H1 (cell line): ENCODE data around the gene PDGFA. TPM values are rescaled to one million over a fixed set of nuclear protein-coding genes. Genes with fewer than 3 reads are reported as not detected.
A peak's percentile ranks its signal among the peaks of the same experiment; 100 is the strongest.

Source experiments
- CTCF ChIA-PET: fragments of 300-600 bp; sonication (Branson Sonifier 250); formaldehyde crosslinking; loops from one replicate; lab custom pipeline; 2021; ENCODE audit not compliant: partially characterized antibody; lab: Charles Lee
- POLR2A ChIA-PET: fragments of 300-600 bp; sonication (Branson Sonifier 250); formaldehyde crosslinking; loops from one replicate; lab custom pipeline; 2021; ENCODE audit warnings: inconsistent platforms; ENCODE audit not compliant: partially characterized antibody; lab: Charles Lee
- DNase-seq, 2 experiments: peaks; one replicate each; pipeline versions ENCODE4 v3.0.0 to v3.0.0-alpha.2; 2010 to 2022; ENCODE audit warnings: low spot score in 2 of 2, low read depth in 1 of 2, mixed read lengths in 1 of 2
- FAIRE-seq: peaks from 2 replicates; lab custom pipeline; 2011; peaks lifted over from hg19 to GRCh38; lab: Jason Lieb, UNC
- H2AFZ ChIP-seq: 2 replicates; pipeline ENCODE4 v1.8.1; 2012; ENCODE audit warnings: low read length, inconsistent platforms
- H2AK5ac ChIP-seq: 2 replicates; pipeline ENCODE4 v1.6.1; 2013; ENCODE audit warnings: low read depth, low read length
- H2BK120ac ChIP-seq: replicated peaks from 2 replicates; pipeline ENCODE3; 2013; ENCODE audit warnings: low read depth, low read length, inconsistent platforms
- H2BK12ac ChIP-seq: 2 replicates; pipeline ENCODE4 v1.6.1; 2013; ENCODE audit warnings: low read depth, low read length
- H2BK15ac ChIP-seq: 2 replicates; pipeline ENCODE4 v1.6.1; 2013; ENCODE audit warnings: low read length
- H2BK20ac ChIP-seq: 2 replicates; pipeline ENCODE4 v1.6.1; 2013; ENCODE audit warnings: low read length
- H2BK5ac ChIP-seq: 2 replicates; pipeline ENCODE4 v1.6.1; 2013; ENCODE audit warnings: low read depth, low read length
- H3K14ac ChIP-seq: 2 replicates; pipeline ENCODE4 v1.6.1; 2013; ENCODE audit warnings: inconsistent platforms; ENCODE audit not compliant: insufficient read length
- H3K18ac ChIP-seq: 2 replicates; pipeline ENCODE4 v1.6.1; 2013; ENCODE audit warnings: low read length; ENCODE audit errors: extremely low read depth
- H3K23ac ChIP-seq: 2 replicates; pipeline ENCODE4 v1.6.1; 2013; ENCODE audit warnings: inconsistent platforms; ENCODE audit not compliant: insufficient read length
- H3K23me2 ChIP-seq: 2 replicates; pipeline ENCODE4 v1.6.1; 2013; ENCODE audit warnings: low read depth, low read length
- H3K27ac ChIP-seq: 2 replicates; pipeline ENCODE4 v1.6.1; 2011; ENCODE audit warnings: low read depth, low read length, inconsistent platforms
- H3K27me3 ChIP-seq, 4 experiments: replicated peaks in 1 of 4; 1 replicate in 1 of 4; 2 replicates in 3 of 4; pipeline versions ENCODE4 v1.6.1 to v1.8.1; 2011 to 2013; ENCODE audit warnings: low read length in 3 of 4, mild to moderate bottlenecking in 3 of 4, inconsistent platforms in 2 of 4, mixed read lengths in 2 of 4, moderate library complexity in 1 of 4; ENCODE audit not compliant: control insufficient read depth in 3 of 4, insufficient read depth in 3 of 4; ENCODE audit errors: extremely low read depth in 1 of 4
- H3K36me3 ChIP-seq, 4 experiments: 2 replicates each; pipeline versions ENCODE4 v1.6.1 to v1.8.1; 2011 to 2013; ENCODE audit warnings: mild to moderate bottlenecking in 4 of 4, low read length in 3 of 4, moderate library complexity in 2 of 4, control low read depth in 1 of 4, inconsistent platforms in 1 of 4; ENCODE audit not compliant: insufficient read depth in 4 of 4, control insufficient read depth in 2 of 4
- H3K4ac ChIP-seq: replicated peaks from 2 replicates; pipeline ENCODE3; 2013; ENCODE audit warnings: low read length, low read depth, mixed read lengths, inconsistent platforms; ENCODE audit not compliant: insufficient read length
- H3K4me1 ChIP-seq, 4 experiments: replicated peaks in 1 of 4; 1 replicate in 1 of 4; 2 replicates in 3 of 4; pipeline versions ENCODE4 v1.6.1 to v1.8.1; 2011 to 2013; ENCODE audit warnings: low read length in 3 of 4, inconsistent platforms in 2 of 4, mixed read lengths in 1 of 4; ENCODE audit not compliant: insufficient read depth in 4 of 4, control insufficient read depth in 3 of 4
- H3K4me2 ChIP-seq, 2 experiments: 2 replicates each; pipeline versions ENCODE4 v1.6.1 to v1.8.1; 2011 to 2013; ENCODE audit warnings: low read depth in 2 of 2, low read length in 2 of 2, control low read depth in 1 of 2, inconsistent platforms in 1 of 2, mild to moderate bottlenecking in 1 of 2; ENCODE audit not compliant: insufficient read depth in 1 of 2
- H3K4me3 ChIP-seq, 4 experiments: fragments of 200-600, 300-600 bp in 1 of 4; sonication (generic), shearing (Covaris generic), sonication (Bioruptor Twin) in 1 of 4; 2 replicates each; pipeline versions ENCODE4 v1.5.1 to v1.8.1; 2011 to 2016; ENCODE audit warnings: low read length in 4 of 4, low read depth in 3 of 4, control low read depth in 2 of 4, inconsistent platforms in 2 of 4, mild to moderate bottlenecking in 2 of 4, mixed read lengths in 1 of 4, moderate library complexity in 1 of 4; ENCODE audit not compliant: insufficient read depth in 2 of 4; ENCODE audit errors: extremely low read depth in 1 of 4
- H3K56ac ChIP-seq: replicated peaks from 2 replicates; pipeline ENCODE3; 2013; ENCODE audit warnings: low read depth, mild to moderate bottlenecking, mixed read lengths, low read length, inconsistent platforms; ENCODE audit not compliant: insufficient read length
- H3K79me1 ChIP-seq: 2 replicates; pipeline ENCODE4 v1.6.1; 2013; ENCODE audit warnings: low read depth, low read length, control low read depth
- H3K79me2 ChIP-seq, 2 experiments: 2 replicates each; pipeline versions ENCODE4 v1.6.1 to v1.8.1; 2012 to 2013; ENCODE audit warnings: low read length in 2 of 2, mild to moderate bottlenecking in 2 of 2, inconsistent platforms in 1 of 2; ENCODE audit not compliant: insufficient read depth in 2 of 2, control insufficient read depth in 1 of 2
- H3K9ac ChIP-seq, 4 experiments: replicated peaks in 1 of 4; 1 replicate in 1 of 4; 2 replicates in 3 of 4; pipeline versions ENCODE4 v1.6.1 to v1.8.1; 2011 to 2013; ENCODE audit warnings: low read depth in 3 of 4, low read length in 3 of 4, control low read depth in 2 of 4, mild to moderate bottlenecking in 2 of 4, moderate library complexity in 2 of 4, inconsistent platforms in 1 of 4; ENCODE audit errors: extremely low read depth in 1 of 4
- H3K9me3 ChIP-seq, 2 experiments: 2 replicates each; pipeline versions ENCODE4 v1.6.1 to v1.8.1; 2012 to 2013; ENCODE audit warnings: mild to moderate bottlenecking in 2 of 2, moderate library complexity in 2 of 2, control low read depth in 1 of 2, inconsistent platforms in 1 of 2, low read depth in 1 of 2, low read length in 1 of 2, mixed read lengths in 1 of 2; ENCODE audit not compliant: insufficient read depth in 2 of 2
- H4K20me1 ChIP-seq, 2 experiments: replicated peaks in 1 of 2; 2 replicates each; pipeline versions ENCODE3 to v1.8.1; 2011 to 2013; ENCODE audit warnings: inconsistent platforms in 2 of 2, low read length in 2 of 2, mild to moderate bottlenecking in 1 of 2; ENCODE audit not compliant: insufficient read depth in 2 of 2, control insufficient read depth in 1 of 2
- H4K5ac ChIP-seq: 2 replicates; pipeline ENCODE4 v1.6.1; 2013; ENCODE audit warnings: low read length, low read depth, mixed read lengths, inconsistent platforms; ENCODE audit not compliant: insufficient read length
- H4K8ac ChIP-seq: 2 replicates; pipeline ENCODE4 v1.8.0; 2013; ENCODE audit warnings: mild to moderate bottlenecking, moderate library complexity, low read length, inconsistent platforms; ENCODE audit not compliant: insufficient read depth; ENCODE audit errors: extremely low read depth
- H4K91ac ChIP-seq: replicated peaks from 2 replicates; pipeline ENCODE3; 2013; ENCODE audit warnings: low read length, mixed read lengths, inconsistent platforms; ENCODE audit not compliant: insufficient read length
- CHD2 ChIP-seq: IDR thresholded peaks from 2 replicates; pipeline ENCODE4 v1.6.1; 2012; ENCODE audit warnings: low read length, improper control_type of control experiment
- CTCF ChIP-seq, 3 experiments: IDR thresholded peaks; 1 replicate in 2 of 3; 2 replicates in 1 of 3; pipeline versions ENCODE4 v1.5.1 to v1.6.1; 2011; ENCODE audit warnings: low read length in 3 of 3, mild to moderate bottlenecking in 3 of 3, inconsistent platforms in 2 of 3, low read depth in 1 of 3, moderate library complexity in 1 of 3; ENCODE audit not compliant: insufficient read depth in 1 of 3; ENCODE audit errors: control extremely low read depth in 1 of 3
- JUND ChIP-seq: IDR thresholded peaks from 2 replicates; pipeline ENCODE4 v1.6.1; 2011; ENCODE audit warnings: mild to moderate bottlenecking, improper control_type of control experiment, low read length
- KDM5A ChIP-seq: fragments of 200-600 bp; IDR thresholded peaks from 2 replicates; pipeline ENCODE4 v1.7.1; 2012; ENCODE audit warnings: mild to moderate bottlenecking, low read length, inconsistent platforms, mixed read lengths
- PHF8 ChIP-seq: fragments of 200-600 bp; sonication (generic); conservative IDR thresholded peaks from 2 replicates; pipeline ENCODE4 v1.7.1; 2012; ENCODE audit warnings: low read depth, mild to moderate bottlenecking, inconsistent platforms, low read length, moderate library complexity
- POU5F1 ChIP-seq: IDR thresholded peaks from 2 replicates; pipeline ENCODE4 v1.6.1; 2011; ENCODE audit warnings: low read depth, mild to moderate bottlenecking, low read length, moderate library complexity
- SAP30 ChIP-seq: fragments of 300-600 bp; sonication (generic); IDR thresholded peaks from 2 replicates; pipeline ENCODE4 v1.7.1; 2012; ENCODE audit warnings: low read length, moderate library complexity, mild to moderate bottlenecking, inconsistent platforms; ENCODE audit not compliant: insufficient read depth, insufficient replicate concordance
- SIN3A ChIP-seq, 2 experiments: IDR thresholded peaks in 1 of 2; conservative IDR thresholded peaks in 1 of 2; 2 replicates each; pipeline ENCODE4 v1.6.1; 2011 to 2012; ENCODE audit warnings: low read length in 2 of 2, improper control_type of control experiment in 1 of 2, low read depth in 1 of 2, mild to moderate bottlenecking in 1 of 2
- TAF7 ChIP-seq: optimal IDR thresholded peaks from 2 replicates; pipeline ENCODE3; 2011; ENCODE audit warnings: low read depth, mild to moderate bottlenecking, inconsistent platforms, low read length, moderate library complexity, borderline replicate concordance
- TCF12 ChIP-seq: IDR thresholded peaks from 2 replicates; pipeline ENCODE4 v1.6.1; 2011; ENCODE audit warnings: low read depth, mild to moderate bottlenecking, low read length
- WGBS, 2 experiments: shearing (Covaris generic) in 1 of 2; methylation state at CpG; one replicate each; pipeline versions ENCODE4 v1.1.6 to v1.1.7; 2013 to 2015; ENCODE audit warnings: low lambda C conversion rate in 2 of 2, mixed read lengths in 2 of 2, inconsistent platforms in 1 of 2, low coverage in 1 of 2, missing lambda C conversion rate in 1 of 2; ENCODE audit not compliant: insufficient replicate concordance in 2 of 2, insufficient coverage in 1 of 2, insufficient read length in 1 of 2; ENCODE audit errors: extremely low coverage in 1 of 2, missing lambda C conversion rate in 1 of 2; 5-methylcytosine and 5-hydroxymethylcytosine counted together
- polyA plus RNA-seq, 7 experiments: library from polyadenylated mRNA; depleted of rRNA in 3 of 7; stranded (reverse) in 5 of 7; unstranded in 2 of 7; fragments of >200 nt in 5 of 7; fragments of 200-250 nt in 2 of 7; gene quantifications; 1 replicate in 5 of 7; 2 replicates in 1 of 7; 4 replicates in 1 of 7; pipeline versions ENCODE4 v1.2.1 to v1.2.3, GENCODE V29; 2011 to 2013; ENCODE audit warnings: missing spikeins in 2 of 7, mixed read lengths in 2 of 7
- total RNA-seq: library from RNA; stranded (reverse); fragmentation: NEBNext Ultra II Directional; extraction: Animal tissue kit (Norgen Biotek cat#: 25700); gene quantifications from 2 replicates; pipeline ENCODE4 v1.2.1, GENCODE V29; 2021

Gene PDGFA
- total and polyA plus RNA-seq, 2 of the 8 experiments (the other 6 are each of a cell fraction or from before 2014, with no cell fraction given), result 21.1 to 43.0 TPM

DNA sequence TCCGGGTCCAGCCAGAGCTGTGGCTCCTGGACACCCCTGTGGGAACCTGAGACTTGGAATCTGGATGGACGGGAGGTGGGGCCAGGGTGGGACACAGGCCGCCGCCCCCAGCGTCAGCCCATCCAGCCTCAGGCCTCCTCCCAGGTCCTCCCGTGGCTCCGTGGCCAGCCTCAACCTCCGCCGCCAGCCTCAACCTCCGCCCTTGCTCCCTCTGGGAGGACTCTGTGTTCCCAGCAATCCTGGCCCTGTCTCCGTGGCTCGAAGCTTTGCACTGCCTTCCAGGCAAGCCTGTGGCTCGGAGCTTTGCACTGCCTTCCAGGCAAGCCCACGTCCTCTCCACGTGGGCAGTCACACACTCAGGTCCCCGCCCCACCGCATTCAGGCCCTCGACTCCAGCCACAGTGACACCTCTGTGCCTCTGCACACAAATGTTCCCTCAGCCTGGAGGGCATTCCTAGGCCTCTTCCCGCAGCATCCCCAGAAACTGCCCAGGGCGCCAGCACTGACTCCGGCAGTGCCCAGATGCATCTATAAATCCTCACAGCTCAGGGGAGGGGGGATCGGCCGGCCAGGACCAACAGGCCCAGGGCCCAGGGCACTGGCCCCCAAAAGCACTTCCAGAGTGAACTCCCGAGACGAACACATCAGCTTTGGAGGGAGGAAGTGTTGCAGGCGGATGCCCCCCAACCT, 44.7 kb upstream of the PDGFA start:
- no peak overlapping the region for H2AK5ac ChIP-seq
- H3K9me3 ChIP-seq, result peaks cover 0 to 3% of the 10 kb centered on the region in 2 experiments; a peak in 1 of 4 replicates
- no peak overlapping the region for H4K91ac ChIP-seq
- H3K14ac ChIP-seq, result no peak overlapping the region
- H2AFZ ChIP-seq, result no peak overlapping the region
- no peak overlapping the region for H3K56ac ChIP-seq
- no peak overlapping the region for H3K4me2 ChIP-seq
- FAIRE-seq (no peak), DNase-seq (no peak)
- ChIA-PET POLR2A (no interaction called here), CTCF (no interaction called here)
- no peak overlapping the region for H3K9ac ChIP-seq
- H3K27ac ChIP-seq, result no peak overlapping the region
- no peak overlapping the region for H3K18ac ChIP-seq
- no peak overlapping the region for H3K23ac ChIP-seq
- no peak overlapping the region for H3K4me3 ChIP-seq
- H2BK5ac ChIP-seq, result no peak overlapping the region
- no peak overlapping the region for H4K5ac ChIP-seq
- 0 out of 2 replicates have a peak overlapping the region, but pooled peaks have one; percentile 7 for H2BK12ac ChIP-seq
- peaks cover 0 to 4% (median under 1%) of the 10 kb centered on the region in 4 experiments; a peak in 1 of 7 replicates for H3K4me1 ChIP-seq
- no peak overlapping the region for H3K4ac ChIP-seq
- no peaks in the 10 kb centered on the region; a peak in 1 of 4 replicates for H3K79me2 ChIP-seq
- no peaks in the 10 kb centered on the region; a peak in 1 of 8 replicates for H3K36me3 ChIP-seq
- peak overlapping the region; percentile 43; the same call in 1 of the 2 replicates for H4K8ac ChIP-seq
- peaks cover 10% of the 10 kb centered on the region; the same call in 1 of the 2 replicates for H3K23me2 ChIP-seq
- no peak overlapping the region for H2BK20ac ChIP-seq
- peaks cover 3 to 12% of the 10 kb centered on the region in 2 experiments for H4K20me1 ChIP-seq
- no peak overlapping the region for H2BK15ac ChIP-seq
- H2BK120ac ChIP-seq, result no peak overlapping the region
- H3K27me3 ChIP-seq, result no peaks in the 10 kb centered on the region
- 89% methylated on average over 26 of the region's 26 CpGs; no CpG with 5 or more reads in 1 of the 2 experiments for WGBS, 2 experiments
- 0 out of 2 replicates have a peak, but pooled peaks cover 4% of the 10 kb centered on the region for H3K79me1 ChIP-seq
- TF ChIP-seq POU5F1 (no peak), CHD2 (no peak), TAF7 (no peak), PHF8 (no peak), KDM5A (no peak), SAP30 (no peak), TCF12 (no peak), JUND (no peak), SIN3A (conservative IDR thresholded peaks at IDR 0.05 in 1 of 2, IDR thresholded peaks at IDR 0.05 in 1 of 2; ENCODE audit: low read depth in 1 of 2, low read length in 2 of 2) (no peak), CTCF (IDR thresholded peaks at IDR 0.05; ENCODE audit: control extremely low read depth in 1 of 3, insufficient read depth in 1 of 3, low read depth in 1 of 3, low read length in 3 of 3) (no peak)
